ENCODE results near the gene SRSF1. TPM values are rescaled to one million over a fixed set of nuclear protein-coding genes. Genes with fewer than 3 reads are reported as not detected.

The SRSF1 gene
- total and polyA plus RNA-seq, 4 donors: 76.7 to 235 (median 156) TPM

DNA sequence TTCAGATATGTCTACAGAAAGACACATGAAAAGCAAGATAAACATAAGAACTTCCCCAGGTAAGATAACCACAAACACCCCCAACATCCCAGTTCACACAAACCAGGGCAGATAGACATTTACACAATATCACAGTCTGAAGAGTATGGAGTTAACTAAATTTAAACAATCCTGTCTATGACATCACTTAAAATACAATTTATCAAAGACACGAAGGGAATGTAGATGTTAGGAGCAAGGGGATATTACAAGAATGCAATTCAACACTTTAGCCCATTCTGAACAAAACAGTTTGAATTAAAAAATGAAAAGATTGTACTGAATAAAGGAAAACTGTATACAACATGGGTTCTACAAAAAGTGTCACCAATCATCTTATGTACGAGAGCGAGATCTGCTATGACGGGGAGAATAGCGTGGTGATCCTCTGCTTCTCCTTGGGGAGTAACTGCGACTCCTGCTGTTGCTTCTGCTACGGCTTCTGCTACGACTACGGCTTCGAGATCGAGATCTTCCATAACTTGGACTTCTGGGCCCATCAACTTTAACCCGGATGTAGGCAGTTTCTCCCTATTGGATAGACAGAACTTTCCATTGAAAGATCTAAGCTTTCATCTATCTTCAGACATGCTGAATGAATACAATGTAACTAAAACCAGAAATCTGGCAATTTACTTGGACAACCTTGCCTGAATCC, 1.9 kb downstream of the SRSF1 start:
- 43 to 65% methylated on average over 12 of the region's 12 CpGs for WGBS, 2 donors
- H3K4me3 ChIP-seq: peak overlapping the region; percentile 41
- TF ChIP-seq, protein P1, sequence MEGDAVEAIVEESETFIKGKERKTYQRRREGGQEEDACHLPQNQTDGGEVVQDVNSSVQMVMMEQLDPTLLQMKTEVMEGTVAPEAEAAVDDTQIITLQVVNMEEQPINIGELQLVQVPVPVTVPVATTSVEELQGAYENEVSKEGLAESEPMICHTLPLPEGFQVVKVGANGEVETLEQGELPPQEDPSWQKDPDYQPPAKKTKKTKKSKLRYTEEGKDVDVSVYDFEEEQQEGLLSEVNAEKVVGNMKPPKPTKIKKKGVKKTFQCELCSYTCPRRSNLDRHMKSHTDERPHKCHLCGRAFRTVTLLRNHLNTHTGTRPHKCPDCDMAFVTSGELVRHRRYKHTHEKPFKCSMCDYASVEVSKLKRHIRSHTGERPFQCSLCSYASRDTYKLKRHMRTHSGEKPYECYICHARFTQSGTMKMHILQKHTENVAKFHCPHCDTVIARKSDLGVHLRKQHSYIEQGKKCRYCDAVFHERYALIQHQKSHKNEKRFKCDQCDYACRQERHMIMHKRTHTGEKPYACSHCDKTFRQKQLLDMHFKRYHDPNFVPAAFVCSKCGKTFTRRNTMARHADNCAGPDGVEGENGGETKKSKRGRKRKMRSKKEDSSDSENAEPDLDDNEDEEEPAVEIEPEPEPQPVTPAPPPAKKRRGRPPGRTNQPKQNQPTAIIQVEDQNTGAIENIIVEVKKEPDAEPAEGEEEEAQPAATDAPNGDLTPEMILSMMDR (IDR thresholded peaks at IDR 0.05; ENCODE audit: control extremely low read depth, extremely low read depth): no peak
- no peaks in the 10 kb centered on the region for H3K27me3 ChIP-seq (ENCODE audit: control insufficient read depth in 3 of 3, insufficient read depth in 3 of 3, low read length in 2 of 3)
- H3K9ac ChIP-seq (ENCODE audit: insufficient read depth in 1 of 2, low read length in 2 of 2): peak overlapping the region; percentile 97 to 99
- no peak for DNase-seq
- no peaks in the 10 kb centered on the region for H3K9me3 ChIP-seq (ENCODE audit: control insufficient read depth in 4 of 4, insufficient read depth in 3 of 4, low read length in 3 of 4)
- H3K27ac ChIP-seq (ENCODE audit: low read depth in 1 of 2, low read length in 1 of 2): no peak overlapping the region
- peaks cover 6 to 50% (median 18%) of the 10 kb centered on the region in 4 donors for H3K36me3 ChIP-seq (ENCODE audit: control insufficient read depth in 4 of 4, insufficient read depth in 4 of 4, low read length in 4 of 4)
- no peak for ATAC-seq (ENCODE audit: insufficient read depth, low FRiP score)
- H3K4me1 ChIP-seq (ENCODE audit: control insufficient read depth in 5 of 5, insufficient read depth in 5 of 5, low read length in 5 of 5): peaks cover 2 to 37% (median 16%) of the 10 kb centered on the region in 5 donors

DNA sequence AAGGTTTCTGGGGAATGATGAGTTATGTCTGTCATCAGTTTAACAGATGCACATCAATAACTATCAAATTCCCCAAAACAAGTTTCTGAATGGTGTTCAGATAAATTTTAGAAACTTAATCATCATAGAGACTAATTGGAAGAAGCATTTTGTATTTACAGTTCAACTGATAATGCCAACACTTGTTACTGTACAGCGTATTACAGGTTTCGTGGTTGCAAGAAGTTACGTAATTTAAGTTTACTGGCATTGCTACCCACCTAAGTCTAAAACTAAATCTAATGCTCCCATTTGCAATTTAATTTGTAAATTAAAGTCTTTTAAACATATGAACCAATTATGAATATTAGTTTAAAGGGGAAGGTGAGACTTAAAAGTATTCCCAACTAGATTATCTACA, 3.0 kb downstream of the SRSF1 start:
- WGBS, 2 donors: 43 to 74% methylated on average over 3 of the region's 3 CpGs
- Histone ChIP-seq H3K4me3 (no peak overlapping the region), H3K4me1 (ENCODE audit: control insufficient read depth in 5 of 5, insufficient read depth in 5 of 5, low read length in 5 of 5) (peaks cover 2 to 37% (median 16%) of the 10 kb centered on the region in 5 donors)

DNA sequence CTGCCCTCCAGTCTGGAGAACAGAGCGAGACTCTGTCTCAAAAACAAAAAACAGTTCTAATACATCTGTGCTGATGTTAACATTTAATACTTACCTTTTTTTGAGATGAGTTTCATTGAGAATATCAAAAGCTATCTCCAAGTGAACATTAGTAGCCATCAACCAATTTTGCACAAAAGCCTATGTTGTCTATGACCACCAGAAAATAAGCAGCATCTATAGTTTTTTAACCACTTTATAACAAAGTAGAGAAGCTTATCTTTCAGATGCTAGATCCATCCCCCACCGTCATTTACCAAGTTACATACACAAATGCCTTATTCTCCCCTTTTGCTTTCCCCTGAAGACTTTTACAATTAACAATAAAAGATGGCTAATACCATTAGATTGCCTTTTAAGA, 4.1 kb downstream of the SRSF1 start:
- no peaks in the 10 kb centered on the region for H3K9me3 ChIP-seq (ENCODE audit: control insufficient read depth in 4 of 4, insufficient read depth in 3 of 4, low read length in 3 of 4)
- WGBS, 2 donors: 89 to 94% methylated on average over 2 of the region's 2 CpGs
- TF ChIP-seq, protein P1 (IDR thresholded peaks at IDR 0.05; ENCODE audit: control extremely low read depth, extremely low read depth): no peak

More for the DNA sequence above, 3.0 kb downstream of the SRSF1 start:
- ATAC-seq (ENCODE audit: insufficient read depth, low FRiP score) (no peak), DNase-seq (no peak)
- TF ChIP-seq, protein P1 (IDR thresholded peaks at IDR 0.05; ENCODE audit: control extremely low read depth, extremely low read depth): no peak
- Histone ChIP-seq H3K9me3 (ENCODE audit: control insufficient read depth in 4 of 4, insufficient read depth in 3 of 4, low read length in 3 of 4) (no peaks in the 10 kb centered on the region), H3K27me3 (ENCODE audit: control insufficient read depth in 3 of 3, insufficient read depth in 3 of 3, low read length in 2 of 3) (no peaks in the 10 kb centered on the region), H3K9ac (ENCODE audit: insufficient read depth in 1 of 2, low read length in 2 of 2) (no peak overlapping the region), H3K36me3 (ENCODE audit: control insufficient read depth in 4 of 4, insufficient read depth in 4 of 4, low read length in 4 of 4) (peaks cover 6 to 52% (median 18%) of the 10 kb centered on the region in 4 donors), H3K27ac (ENCODE audit: low read depth in 1 of 2, low read length in 1 of 2) (no peak overlapping the region)

More for the DNA sequence above, 4.1 kb downstream of the SRSF1 start:
- Histone ChIP-seq H3K27me3 (ENCODE audit: control insufficient read depth in 3 of 3, insufficient read depth in 3 of 3, low read length in 2 of 3) (no peaks in the 10 kb centered on the region), H3K27ac (ENCODE audit: low read depth in 1 of 2, low read length in 1 of 2) (no peak overlapping the region), H3K4me3 (no peak overlapping the region), H3K4me1 (ENCODE audit: control insufficient read depth in 5 of 5, insufficient read depth in 5 of 5, low read length in 5 of 5) (peaks cover 2 to 37% (median 16%) of the 10 kb centered on the region in 5 donors), H3K36me3 (ENCODE audit: control insufficient read depth in 4 of 4, insufficient read depth in 4 of 4, low read length in 4 of 4) (peaks cover 6 to 52% (median 18%) of the 10 kb centered on the region in 4 donors), H3K9ac (ENCODE audit: insufficient read depth in 1 of 2, low read length in 2 of 2) (no peak overlapping the region)
- no peak for DNase-seq
- no peak for ATAC-seq (ENCODE audit: insufficient read depth, low FRiP score)
